ENCODE results near the gene PLAC8L1.

DNA sequence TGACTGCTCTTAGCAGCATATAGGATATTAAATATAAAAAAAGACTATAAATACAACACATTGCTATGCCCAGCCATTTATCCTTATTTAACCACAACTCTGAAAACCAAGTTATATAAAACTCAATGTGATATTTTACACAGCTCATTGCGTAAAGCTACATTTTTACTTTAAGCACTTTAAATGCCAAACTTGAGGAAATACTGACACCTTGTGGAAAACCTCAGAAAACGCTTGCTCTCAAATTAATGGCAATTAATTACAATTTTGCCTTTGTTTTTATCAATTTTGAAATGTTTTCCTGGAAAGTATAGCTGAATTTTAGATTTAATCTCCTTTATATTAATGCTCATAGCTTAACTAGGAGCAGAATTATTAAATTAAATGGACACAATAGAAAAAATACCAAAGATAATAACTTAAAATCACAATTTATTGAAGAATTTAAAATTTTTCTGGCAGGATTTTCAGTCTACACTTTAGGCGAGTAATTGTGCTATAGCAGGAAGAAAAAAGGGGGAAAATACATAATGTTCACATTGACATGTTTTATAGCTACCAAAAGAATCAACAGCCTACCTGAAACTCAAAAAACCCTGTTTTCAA, 25.2 kb upstream of the PLAC8L1 start:
- TF ChIP-seq POLR2AphosphoS5 (IDR thresholded peaks at IDR 0.05; ENCODE audit: borderline replicate concordance, low read depth, low read length), result no peak
- no peak for TF ChIP-seq EZH2 (IDR thresholded peaks at IDR 0.05)
